Prostate gland (tissue), 2 donors: ENCODE data around the gene ARHGAP45.

Experiments
- CTCF ChIP-seq, 4 experiments: fragments of 200-600 bp in 2 of 4; fragments of 450-650 bp in 2 of 4; sonication (generic) in 2 of 4; IDR thresholded peaks; 1 replicate in 3 of 4; 2 replicates in 1 of 4; pipeline ENCODE4 v1.5.1; 2016 to 2019; ENCODE audit warnings: antibody characterized with exemption in 4 of 4, mild to moderate bottlenecking in 2 of 4, moderate library complexity in 2 of 4
- POLR2A ChIP-seq: fragments of 450-650 bp; IDR thresholded peaks from one replicate; pipeline ENCODE4 v1.6.1; 2016; ENCODE audit warnings: antibody characterized with exemption, mild to moderate bottlenecking

GRCh38 chr19:1123381-1123780 is 56.4 kb downstream of the ARHGAP45 start:
- TF ChIP-seq POLR2A (no peak), CTCF (IDR thresholded peaks at IDR 0.05) (no peak)
